Astrocyte of the hippocampus (primary cell): ENCODE measurements around the gene LAMA3.

ENCODE experiments used
- DNase-seq: peaks from one replicate; pipeline ENCODE4 v3.0.0; 2011; ENCODE audit warnings: low read depth, low spot score

LAMA3 gene

GRCh38 chr18:23689031-23689615 is at the start of gene LAMA3:
Gene LAMA3 (plus strand): TSS chr18:23689453. CDS start chr18:23689684, 231 bp downstream.
- DNase-seq: peak; percentile 61

- DNase-seq: no peak
Measured at GRCh38 chr18:23640052-23640451, 49.2 kb upstream of the LAMA3 start.

- DNase-seq: no peak
Measured at GRCh38 chr18:23641143-23641720, 48.0 kb upstream of the LAMA3 start.

- DNase-seq: no peak
Measured at GRCh38 chr18:23641937-23642666, 47.2 kb upstream of the LAMA3 start.

GRCh38 chr18:23643815-23644490 is 45.3 kb upstream of the LAMA3 start:
- no peak for DNase-seq

- no peak for DNase-seq
Measured at GRCh38 chr18:23645568-23646175, 43.6 kb upstream of the LAMA3 start.

GRCh38 chr18:23646282-23646681 is 43.0 kb upstream of the LAMA3 start:
- DNase-seq: no peak

- no peak for DNase-seq
Measured at GRCh38 chr18:23648456-23648855, 40.8 kb upstream of the LAMA3 start.

- no peak for DNase-seq
Measured at GRCh38 chr18:23648940-23649607, 40.2 kb upstream of the LAMA3 start.

GRCh38 chr18:23650968-23651927 is 38.0 kb upstream of the LAMA3 start:
- DNase-seq: peak; percentile 38

GRCh38 chr18:23652232-23652631 is 37.0 kb upstream of the LAMA3 start:
- DNase-seq: no peak

- no peak for DNase-seq
Measured at GRCh38 chr18:23658285-23658684, 31.0 kb upstream of the LAMA3 start.

GRCh38 chr18:23661735-23662308 is 27.4 kb upstream of the LAMA3 start:
- no peak for DNase-seq

- DNase-seq: peak; percentile 67
Measured at GRCh38 chr18:23662309-23663263, 26.7 kb upstream of the LAMA3 start, which contains the start of gene ANKRD29. Gene ANKRD29 (minus strand): TSS chr18:23662911. CDS start chr18:23662730, 181 bp downstream.

- no peak for DNase-seq
Measured at GRCh38 chr18:23664674-23665073, 24.6 kb upstream of the LAMA3 start.

GRCh38 chr18:23667114-23667513 is 22.1 kb upstream of the LAMA3 start:
- DNase-seq: no peak

- DNase-seq: no peak
Measured at GRCh38 chr18:23668731-23669130, 20.5 kb upstream of the LAMA3 start.

GRCh38 chr18:23669202-23669766 is 20.0 kb upstream of the LAMA3 start:
- no peak for DNase-seq
